Hematopoietic multipotent progenitor cell treated with erythropoietin and hydrocortisone succinate and interleukin-3 and kit ligand, for 6 days (in vitro differentiated cells): ENCODE results near the gene UCMA.

Experiments used
- DNase-seq: peaks from one replicate; pipeline ENCODE4 v3.0.0-alpha.2; 2015

Gene UCMA

DNA sequence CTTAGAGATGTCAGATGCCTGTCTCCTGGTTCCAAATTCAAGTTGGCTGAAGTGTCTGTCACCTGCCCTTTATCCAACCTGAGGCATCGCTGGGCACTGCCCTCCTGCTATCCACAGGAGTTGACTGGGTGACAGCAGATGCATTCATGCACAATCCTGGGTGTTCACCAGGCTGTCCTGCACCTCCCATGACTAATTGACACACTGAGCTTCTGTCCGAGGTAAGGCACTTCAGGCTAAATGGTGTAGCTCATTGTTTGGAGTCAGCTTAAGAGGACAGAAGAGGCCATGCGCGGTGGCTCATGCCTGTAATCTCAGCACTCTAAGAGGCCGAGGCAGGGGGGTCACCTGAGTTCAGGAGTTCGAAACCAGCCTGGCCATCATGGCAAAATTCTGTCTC lies 2.4 kb downstream of the UCMA start:
- DNase-seq: no peak

- no peak for DNase-seq
Observed at GRCh38 chr10:13231190-13231589, 3.0 kb downstream of the UCMA start.

- DNase-seq: no peak
Observed at GRCh38 chr10:13227031-13227430, 7.1 kb downstream of the UCMA start.

DNA sequence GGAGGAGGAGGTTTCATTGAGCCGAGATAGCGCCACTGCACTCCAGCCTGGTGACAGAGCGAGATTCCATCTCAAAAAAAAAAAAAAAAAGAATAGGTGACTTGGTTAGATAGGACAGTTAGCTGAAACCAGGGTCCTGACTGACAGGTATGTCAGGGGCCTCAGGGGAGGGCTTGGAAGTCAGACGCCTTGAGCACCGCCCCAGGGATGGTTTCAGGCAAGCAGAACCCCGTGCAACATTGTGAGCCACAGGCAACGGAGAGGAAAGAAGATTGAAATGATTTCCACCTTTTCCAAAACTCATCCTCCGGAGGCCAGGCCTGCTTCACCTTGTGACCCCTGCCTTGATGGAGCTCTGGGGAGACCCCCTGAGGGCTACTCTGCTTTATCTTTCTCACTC lies 8.6 kb downstream of the UCMA start:
- DNase-seq: no peak

DNA sequence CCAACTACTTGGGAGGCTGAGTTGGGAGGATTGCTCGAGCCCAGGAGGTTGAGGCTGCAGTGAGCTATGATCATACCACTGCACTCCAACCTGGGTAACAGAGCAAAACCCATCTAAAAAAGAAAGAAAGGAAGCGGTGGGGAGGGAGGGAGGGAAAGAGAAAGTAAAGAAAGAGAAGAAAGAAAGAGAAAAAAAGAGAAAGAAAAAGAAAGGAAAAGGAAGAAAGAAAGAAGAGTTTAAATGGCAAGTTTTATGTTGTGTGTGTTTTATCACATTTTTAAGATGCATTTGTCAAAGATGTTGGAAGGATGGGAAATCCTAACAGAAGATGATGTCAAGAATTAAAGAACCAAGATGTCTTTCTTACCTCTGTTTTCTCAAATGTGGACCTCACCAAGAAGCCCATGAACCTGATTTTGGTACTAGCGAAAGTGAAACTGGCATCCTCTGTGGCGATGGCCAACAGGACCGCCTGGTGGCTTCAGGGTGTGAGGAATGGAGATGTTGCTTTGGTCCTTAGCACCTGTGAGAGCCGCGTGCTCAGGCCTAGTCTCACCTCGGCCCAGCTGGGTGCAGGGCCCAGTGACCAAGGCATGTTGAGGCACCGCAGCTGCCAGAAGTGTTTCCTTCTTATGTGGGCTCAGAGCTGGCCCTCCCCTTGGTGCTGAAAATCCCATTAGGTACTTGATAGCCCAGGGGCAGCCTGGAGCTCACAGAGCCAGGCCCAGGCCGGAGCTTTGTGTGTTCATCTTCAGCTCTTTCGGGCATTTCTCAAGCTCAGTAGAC lies 9.8 kb downstream of the UCMA start:
- DNase-seq: peak; percentile 19

- no peak for DNase-seq
Observed at GRCh38 chr10:13223241-13223640, 10.9 kb downstream of the UCMA start.

- no peak for DNase-seq
Observed at GRCh38 chr10:13222566-13222965, 11.6 kb downstream of the UCMA start.

- DNase-seq: no peak
Observed at GRCh38 chr10:13222151-13222550, 12.0 kb downstream of the UCMA start.

GRCh38 chr10:13221572-13221971 lies 12.6 kb downstream of the UCMA start:
- no peak for DNase-seq

DNA sequence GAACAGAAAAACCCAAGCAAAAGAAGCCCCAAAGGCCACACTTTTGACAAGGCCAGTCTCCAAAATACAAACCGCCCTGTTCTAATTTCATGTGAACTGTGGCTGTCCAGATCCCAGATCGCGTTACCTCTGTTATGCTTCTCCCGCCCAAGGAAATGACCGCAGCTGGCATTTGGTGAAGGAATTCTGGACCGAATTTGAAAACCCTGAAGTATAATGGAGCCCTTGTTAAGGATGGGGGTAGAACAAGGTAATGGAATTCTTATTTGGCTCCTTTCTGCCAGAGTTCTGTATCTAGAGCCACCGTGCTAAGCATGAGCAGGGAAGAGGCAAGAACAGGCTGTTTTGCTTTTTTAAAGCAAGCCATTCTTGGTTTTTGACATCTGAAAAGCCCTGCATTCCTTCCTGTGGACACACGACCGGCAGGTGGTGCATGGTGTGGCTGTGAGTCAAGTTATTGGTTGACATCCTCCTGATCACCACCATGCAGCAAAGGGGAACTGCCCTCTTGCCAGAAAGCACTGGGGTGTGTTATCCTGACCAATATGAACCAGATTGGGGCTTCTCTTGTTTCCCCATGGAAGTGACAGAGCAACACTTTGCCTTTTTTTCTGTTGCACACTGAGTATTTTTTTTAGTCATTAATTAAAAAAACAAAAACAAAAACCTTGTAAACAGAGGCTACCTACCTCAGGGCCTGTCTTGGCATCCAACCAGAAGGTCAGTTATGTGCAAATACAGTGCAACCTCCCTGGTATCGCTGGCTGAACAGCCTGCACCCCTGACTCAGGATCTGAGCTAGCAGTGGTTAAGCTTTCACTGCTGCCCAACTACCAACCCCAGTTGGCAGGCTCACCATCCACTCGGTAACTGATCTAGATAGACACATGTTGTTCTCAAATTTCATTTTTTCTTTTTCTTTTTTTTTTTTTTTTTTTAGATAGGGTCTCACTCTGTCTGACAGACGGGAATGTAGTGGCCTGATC lies 14.2 kb downstream of the UCMA start:
- peak; percentile 68 for DNase-seq

DNA sequence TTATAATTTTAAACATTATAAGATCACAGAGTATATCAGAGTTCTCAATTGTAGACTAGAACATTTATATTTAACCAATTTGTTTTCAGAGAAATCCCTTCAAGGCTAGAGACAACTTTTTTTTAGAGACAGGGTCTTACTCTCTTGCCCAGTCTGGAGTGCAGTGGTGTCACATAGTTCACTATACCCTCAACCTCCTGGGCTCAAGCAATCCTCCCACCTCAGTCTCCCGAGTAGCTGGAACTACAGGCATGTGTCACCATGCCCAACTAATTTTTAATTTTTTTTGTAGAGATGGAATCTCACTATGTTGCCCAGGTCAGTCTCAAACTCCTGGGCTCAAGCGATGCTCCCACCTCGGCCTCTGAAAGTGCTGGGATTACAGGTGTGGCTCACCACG lies 15.3 kb downstream of the UCMA start:
- DNase-seq: no peak

DNA sequence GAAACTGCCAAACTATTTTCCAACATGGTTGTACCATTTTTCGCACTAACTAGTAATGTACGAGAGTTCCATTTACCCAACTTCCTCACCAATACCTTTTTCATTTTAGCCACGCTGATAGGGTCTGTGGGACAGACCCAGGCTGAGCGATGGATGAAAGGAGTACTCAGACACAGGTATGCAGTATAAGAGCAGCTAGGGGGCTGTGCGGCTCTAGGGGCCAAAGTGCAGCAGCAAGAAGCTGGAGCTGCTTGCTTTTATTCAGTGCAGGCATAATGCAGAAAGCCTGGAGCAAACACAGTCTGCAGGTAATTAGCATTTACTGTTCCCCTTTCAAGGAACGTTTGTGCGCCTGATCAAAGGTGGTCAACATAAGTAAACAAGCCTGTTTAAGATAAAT lies 21.0 kb downstream of the UCMA start:
- no peak for DNase-seq

DNA sequence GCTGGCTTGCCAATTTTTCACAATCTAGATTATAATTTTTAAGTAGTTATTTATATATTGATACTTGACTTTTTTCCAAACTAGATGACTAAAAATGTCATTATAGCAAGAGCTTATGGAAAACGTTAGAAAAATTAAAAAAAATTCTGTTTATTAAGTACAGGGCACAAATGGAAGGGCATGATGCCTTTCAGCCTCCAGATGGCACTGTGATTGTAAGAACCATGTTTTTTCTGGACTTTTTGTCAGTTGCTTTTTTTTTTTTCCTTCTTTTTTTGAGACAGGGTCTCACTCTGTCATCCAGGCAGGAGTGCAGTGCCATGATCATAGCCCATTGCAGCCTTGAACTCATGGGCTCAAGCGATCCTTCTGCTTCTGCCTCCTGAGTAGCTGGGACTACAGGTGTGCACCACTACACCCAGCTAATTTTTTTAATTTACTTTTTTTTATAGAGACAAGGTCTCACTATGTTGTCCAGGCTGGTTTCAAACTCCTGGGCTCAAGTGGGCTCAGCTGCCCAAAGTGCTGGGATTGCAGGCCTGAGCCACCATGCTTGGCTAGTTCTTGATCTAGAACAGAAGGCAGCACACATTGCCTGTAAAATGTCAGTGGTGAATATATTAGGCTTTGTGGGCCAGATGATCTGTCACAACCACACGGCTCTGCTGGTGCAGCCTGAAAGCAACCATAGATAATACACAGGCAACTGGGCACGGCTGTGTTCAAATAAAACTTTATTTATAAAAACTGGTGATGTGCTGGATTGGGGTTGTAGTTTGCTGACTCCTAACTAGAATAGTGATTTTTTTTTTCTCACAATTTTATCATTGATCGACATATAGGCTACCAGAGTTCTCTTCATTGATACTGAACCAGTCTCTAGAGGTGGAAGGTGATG lies 27.4 kb downstream of the UCMA start:
- DNase-seq: peak; percentile 66

DNA sequence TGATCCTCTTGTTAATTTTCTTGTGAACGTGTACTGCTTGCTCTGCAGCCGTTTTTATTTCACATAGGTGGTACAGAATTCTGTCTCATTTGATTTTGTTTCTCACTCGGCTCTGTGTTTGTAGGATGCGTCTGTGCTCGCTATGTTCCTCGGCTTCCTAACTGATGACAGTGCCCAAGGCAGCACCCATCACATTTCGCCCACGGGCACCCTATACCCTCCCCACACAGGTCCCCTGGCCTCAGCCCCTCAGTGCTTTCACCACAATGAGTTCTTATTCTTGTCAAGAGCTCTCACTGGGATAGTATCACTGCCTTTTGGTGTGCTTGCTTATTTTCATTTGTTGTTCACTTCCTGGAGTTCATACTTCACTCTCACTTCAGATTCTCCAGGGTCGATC lies 28.1 kb downstream of the UCMA start:
- no peak for DNase-seq

DNA sequence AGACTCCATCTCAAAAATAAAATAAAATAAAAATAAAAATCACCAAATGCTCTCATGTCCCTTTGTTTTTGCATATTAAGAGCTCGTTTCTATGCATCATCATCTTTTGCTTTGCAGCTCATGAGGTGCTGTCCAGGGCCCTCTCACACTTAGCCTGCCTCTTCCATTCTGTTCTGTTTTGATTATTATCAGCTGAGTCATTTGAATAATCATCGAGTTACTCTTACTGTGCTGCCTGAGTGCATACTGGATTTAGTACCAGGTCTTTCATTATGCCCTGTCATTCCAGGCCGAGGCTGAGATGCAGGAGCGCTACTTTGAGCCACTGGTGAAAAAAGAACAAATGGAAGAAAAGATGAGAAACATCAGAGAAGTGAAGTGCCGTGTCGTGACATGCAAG lies 33.0 kb downstream of the UCMA start:
- DNase-seq: peak; percentile 7

GRCh38 chr10:13195016-13195415 lies 39.2 kb downstream of the UCMA start:
- peak; percentile 5 for DNase-seq

DNA sequence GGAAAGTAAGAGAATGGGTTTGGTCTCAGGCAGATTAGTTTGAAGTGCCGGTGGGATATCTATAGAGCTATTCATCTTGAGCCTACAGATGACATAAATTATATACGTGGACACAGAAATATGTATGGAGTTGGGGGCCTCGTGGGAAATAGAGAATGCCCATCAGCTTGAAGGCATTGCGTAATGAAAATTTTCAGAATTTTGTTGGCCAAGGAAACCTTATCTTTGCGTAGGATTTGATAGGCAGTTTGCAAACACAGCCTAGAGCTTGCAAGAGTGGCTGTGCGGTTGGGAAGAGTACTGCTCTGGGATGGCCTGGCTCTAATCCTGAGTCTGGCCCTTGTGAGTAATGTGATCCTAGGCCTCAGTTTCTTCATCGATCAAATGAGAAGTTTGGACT lies 40.5 kb downstream of the UCMA start:
- DNase-seq: no peak

DNA sequence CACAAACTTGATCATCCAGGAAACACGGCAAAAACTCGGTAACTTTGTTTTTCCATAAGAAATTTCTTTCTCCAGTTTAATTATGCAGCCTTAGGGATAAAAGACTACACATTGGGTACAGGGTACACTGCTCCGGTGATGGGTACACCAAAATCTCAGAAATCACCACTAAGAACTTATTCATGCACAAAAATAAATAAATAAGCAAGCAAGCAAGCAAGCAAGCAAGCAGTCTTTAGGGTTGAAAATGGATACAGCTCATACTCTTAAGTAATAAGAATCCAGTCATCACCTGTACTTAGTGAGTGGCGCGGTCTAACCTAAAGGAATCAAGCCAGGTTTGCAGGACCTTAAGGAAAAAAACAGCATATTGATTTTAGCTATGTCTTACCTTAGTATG lies 42.8 kb downstream of the UCMA start:
- DNase-seq: no peak

GRCh38 chr10:13190816-13191215 lies 43.4 kb downstream of the UCMA start:
- no peak for DNase-seq

DNA sequence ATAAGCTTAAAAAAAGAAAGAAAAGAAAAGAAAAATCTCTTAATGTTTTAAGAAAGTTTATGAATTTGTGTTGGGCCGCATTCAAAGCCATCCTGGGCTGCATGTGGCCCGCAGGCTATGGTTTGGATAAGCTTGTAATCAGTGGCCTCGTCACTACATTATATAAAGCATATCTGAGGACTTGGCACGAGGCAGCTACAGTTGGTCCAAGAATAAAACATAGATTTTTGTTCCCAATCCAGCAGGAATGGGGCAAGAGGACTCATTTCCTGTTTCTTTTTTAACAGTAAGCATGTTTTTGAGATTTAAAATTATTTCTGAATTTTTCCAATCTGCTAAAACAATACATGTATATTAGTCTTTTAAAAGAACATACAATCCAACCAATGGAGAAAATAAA lies 44.2 kb downstream of the UCMA start:
- DNase-seq: no peak

GRCh38 chr10:13188593-13188992 lies 45.6 kb downstream of the UCMA start:
- DNase-seq: no peak

GRCh38 chr10:13187135-13187534 lies 47.0 kb downstream of the UCMA start:
- no peak for DNase-seq
